IMR-90 (cell line): ENCODE results near the gene NCBP2L.

ENCODE experiments used
- NFE2L2 ChIP-seq: fragments of 150-350 bp; IDR thresholded peaks from 2 replicates; pipeline ENCODE4 v1.6.1; 2016; ENCODE audit warnings: low read depth, mild to moderate bottlenecking, low read length
- RAD21 ChIP-seq: IDR thresholded peaks from 2 replicates; pipeline ENCODE4 v1.6.1; 2012; ENCODE audit warnings: low read length, improper control_type of control experiment

DNA sequence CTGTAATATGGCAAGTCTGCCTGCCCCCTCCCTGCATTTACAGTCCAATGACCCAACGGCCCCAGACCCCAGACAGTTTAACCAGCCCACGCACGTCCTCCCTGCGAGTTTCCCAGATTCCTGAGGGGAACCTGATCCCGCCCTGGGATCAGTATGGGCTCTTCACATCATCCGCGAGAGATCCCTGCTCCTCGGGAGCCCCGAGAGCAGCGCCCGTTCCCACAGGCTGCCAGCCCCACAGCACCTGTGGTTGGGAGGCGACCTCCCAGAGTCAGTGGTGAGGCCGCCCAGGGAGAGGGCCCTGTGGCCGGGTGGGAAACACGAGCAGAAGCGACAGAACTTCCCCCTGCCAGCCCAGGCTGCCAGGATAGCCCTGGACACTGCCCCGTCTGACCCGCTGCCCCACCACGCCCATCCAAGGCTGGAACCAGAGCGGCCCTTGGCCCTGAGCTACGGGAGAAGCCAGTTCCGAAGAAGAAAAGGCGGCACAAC, 34.8 kb upstream of the NCBP2L start:
- TF ChIP-seq NFE2L2 (no peak), RAD21 (no peak)
